H9 (cell line): ENCODE data around the gene DLG2. TPM values are rescaled to one million over a fixed set of nuclear protein-coding genes. Genes with fewer than 3 reads are reported as not detected.
A peak's percentile ranks its signal among the peaks of the same experiment; 100 is the strongest.

Source experiments
- DNase-seq: peaks from one replicate; pipeline ENCODE4 v3.0.0-alpha.2; 2017
- H2AFZ ChIP-seq: one replicate; pipeline ENCODE4 v1.6.1; 2013; ENCODE audit warnings: mild to moderate bottlenecking, low read length, control low read depth, moderate library complexity
- H2AK5ac ChIP-seq: 2 replicates; pipeline ENCODE4 v1.6.1; 2013; ENCODE audit warnings: low read length, control low read depth, mixed read lengths; ENCODE audit not compliant: insufficient read length
- H2BK120ac ChIP-seq: one replicate; pipeline ENCODE4 v1.6.1; 2013; ENCODE audit warnings: low read depth, mild to moderate bottlenecking, low read length, control low read depth, inconsistent platforms; ENCODE audit not compliant: poor library complexity, severe bottlenecking
- H2BK12ac ChIP-seq: 2 replicates; pipeline ENCODE4 v1.6.1; 2013; ENCODE audit warnings: low read length, control low read depth, mixed read lengths, low read depth; ENCODE audit not compliant: insufficient read length
- H2BK15ac ChIP-seq: 2 replicates; pipeline ENCODE4 v1.6.1; 2013; ENCODE audit warnings: low read depth, low read length, control low read depth
- H2BK20ac ChIP-seq: one replicate; pipeline ENCODE4 v1.6.1; 2013; ENCODE audit warnings: low read depth, mild to moderate bottlenecking, low read length, control low read depth, inconsistent platforms; ENCODE audit not compliant: poor library complexity, severe bottlenecking
- H2BK5ac ChIP-seq: 2 replicates; pipeline ENCODE4 v1.6.1; 2013; ENCODE audit warnings: low read length, control low read depth, mixed read lengths; ENCODE audit not compliant: insufficient read length
- H3K14ac ChIP-seq: 2 replicates; pipeline ENCODE4 v1.6.1; 2013; ENCODE audit warnings: low read length, control low read depth; ENCODE audit not compliant: insufficient read depth
- H3K18ac ChIP-seq: 2 replicates; pipeline ENCODE4 v1.6.1; 2013; ENCODE audit warnings: low read depth, mild to moderate bottlenecking, mixed read lengths, low read length, control low read depth; ENCODE audit not compliant: insufficient read length
- H3K23ac ChIP-seq: 2 replicates; pipeline ENCODE4 v1.6.1; 2013; ENCODE audit warnings: low read length, control low read depth, mixed read lengths, low read depth; ENCODE audit not compliant: insufficient read length
- H3K23me2 ChIP-seq: 2 replicates; pipeline ENCODE4 v1.6.1; 2013; ENCODE audit warnings: low read depth, mild to moderate bottlenecking, mixed read lengths, low read length, control low read depth; ENCODE audit not compliant: insufficient read length, poor library complexity, severe bottlenecking
- H3K27ac ChIP-seq: 2 replicates; pipeline ENCODE4 v1.5.1; 2013; ENCODE audit warnings: low read length, control low read depth, mixed read lengths, low read depth; ENCODE audit not compliant: insufficient read length
- H3K27me3 ChIP-seq: 2 replicates; pipeline ENCODE4 v1.6.1; 2013; ENCODE audit warnings: low read length, control low read depth, inconsistent platforms; ENCODE audit not compliant: insufficient read depth
- H3K4ac ChIP-seq: 2 replicates; pipeline ENCODE4 v1.6.1; 2013; ENCODE audit warnings: low read depth, mild to moderate bottlenecking, control low read depth, inconsistent platforms, low read length, moderate library complexity
- H3K4me1 ChIP-seq: 2 replicates; pipeline ENCODE4 v1.6.1; 2013; ENCODE audit warnings: low read length, control low read depth, inconsistent platforms; ENCODE audit not compliant: insufficient read depth
- H3K4me2 ChIP-seq: 2 replicates; pipeline ENCODE4 v1.6.1; 2013; ENCODE audit warnings: low read length, control low read depth, mixed read lengths; ENCODE audit not compliant: insufficient read length, insufficient read depth
- H3K56ac ChIP-seq: 2 replicates; pipeline ENCODE4 v1.6.1; 2013; ENCODE audit warnings: low read depth, mild to moderate bottlenecking, mixed read lengths, low read length, control low read depth; ENCODE audit not compliant: insufficient read length
- H3K79me1 ChIP-seq: 2 replicates; pipeline ENCODE4 v1.6.1; 2013; ENCODE audit warnings: low read depth, mild to moderate bottlenecking, moderate library complexity, low read length, control low read depth, inconsistent platforms; ENCODE audit not compliant: insufficient read depth, poor library complexity, severe bottlenecking
- H3K79me2 ChIP-seq: 2 replicates; pipeline ENCODE4 v1.6.1; 2013; ENCODE audit warnings: low read length, control low read depth, inconsistent platforms; ENCODE audit not compliant: insufficient read depth
- H3K9ac ChIP-seq: 2 replicates; pipeline ENCODE4 v1.6.1; 2013; ENCODE audit warnings: low read length, control low read depth, mixed read lengths; ENCODE audit not compliant: insufficient read length; ENCODE audit errors: extremely low read depth
- H3K9me3 ChIP-seq: one replicate; pipeline ENCODE4 v1.6.1; 2013; ENCODE audit warnings: low read depth, low read length, inconsistent platforms; ENCODE audit not compliant: control insufficient read depth
- H3T11ph ChIP-seq: one replicate; pipeline ENCODE4 v1.6.1; 2013; ENCODE audit warnings: mild to moderate bottlenecking, low read length, control low read depth, inconsistent platforms
- H4K20me1 ChIP-seq: one replicate; pipeline ENCODE4 v1.6.1; 2013; ENCODE audit not compliant: control insufficient read depth, insufficient read length, insufficient read depth
- H4K5ac ChIP-seq: 2 replicates; pipeline ENCODE4 v1.6.1; 2013; ENCODE audit warnings: low read depth, mild to moderate bottlenecking, mixed read lengths, low read length, control low read depth; ENCODE audit not compliant: insufficient read length
- H4K8ac ChIP-seq: replicated peaks from 2 replicates; pipeline ENCODE4 v1.6.1; 2013; ENCODE audit warnings: low read length, control low read depth, mixed read lengths, low read depth; ENCODE audit not compliant: insufficient read length
- H4K91ac ChIP-seq: 2 replicates; pipeline ENCODE4 v1.6.1; 2013; ENCODE audit warnings: low read depth, mild to moderate bottlenecking, moderate library complexity, mixed read lengths, low read length, control low read depth; ENCODE audit not compliant: insufficient read length
- H3K27ac Mint-ChIP-seq, 3 experiments: 2 replicates in 2 of 3; 3 replicates in 1 of 3; pipeline ENCODE4 v1.8.0; 2020 to 2021; ENCODE audit warnings: mixed read lengths in 3 of 3, mild to moderate bottlenecking in 1 of 3, moderate library complexity in 1 of 3
- H3K27me3 Mint-ChIP-seq: 2 replicates; pipeline ENCODE4 v1.8.0; 2021; ENCODE audit warnings: low read depth, mild to moderate bottlenecking, moderate library complexity, mixed read lengths
- H3K36me3 Mint-ChIP-seq, 3 experiments: 2 replicates in 2 of 3; 3 replicates in 1 of 3; pipeline ENCODE4 v1.8.0; 2020 to 2021; ENCODE audit warnings: low read depth in 3 of 3, mixed read lengths in 3 of 3; ENCODE audit not compliant: insufficient read depth in 1 of 3
- H3K4me1 Mint-ChIP-seq, 2 experiments: 2 replicates each; pipeline ENCODE4 v1.8.0; 2020; ENCODE audit warnings: mixed read lengths in 2 of 2
- H3K4me3 Mint-ChIP-seq, 2 experiments: 2 replicates in 1 of 2; 3 replicates in 1 of 2; pipeline ENCODE4 v1.8.0; 2020 to 2021; ENCODE audit warnings: mild to moderate bottlenecking in 2 of 2, mixed read lengths in 2 of 2, moderate library complexity in 1 of 2
- H3K9me3 Mint-ChIP-seq, 2 experiments: 2 replicates in 1 of 2; 3 replicates in 1 of 2; pipeline ENCODE4 v1.8.0; 2020; ENCODE audit warnings: mild to moderate bottlenecking in 2 of 2, mixed read lengths in 2 of 2, moderate library complexity in 1 of 2
- WGBS: extraction: QIAGEN DNeasy Blood & Tissue Kit; methylation state at CpG from one replicate; pipeline ENCODE4 v1.1.7; 2013; ENCODE audit warnings: missing lambda C conversion rate, low lambda C conversion rate, mixed read lengths; ENCODE audit not compliant: insufficient read length; ENCODE audit errors: extremely low coverage; 5-methylcytosine and 5-hydroxymethylcytosine counted together
- total RNA-seq: library from RNA; stranded (reverse); gene quantifications from 2 replicates; pipeline ENCODE4 v1.2.1, GENCODE V29; 2021
- TF ChIP-seq, protein P1 (sequence below): fragments of 200-600 bp; sonication (generic); conservative IDR thresholded peaks from 3 replicates; pipeline ENCODE4 v1.8.0; 2021; ENCODE audit warnings: antibody characterized with exemption, mild to moderate bottlenecking

DLG2 gene
- total RNA-seq, 1 experiment from 2014 or later, result 8.0 TPM

- no CpG with 5 or more reads among the region's 2 CpGs for WGBS
- Histone ChIP-seq H4K91ac (no peak overlapping the region), H3K4ac (no peak overlapping the region), H3K9ac (no peak overlapping the region), H4K8ac (no peak overlapping the region), H3K56ac (no peak overlapping the region), H2BK120ac (no peak overlapping the region), H3K79me1 (no peaks in the 10 kb centered on the region), H3K79me2 (no peaks in the 10 kb centered on the region), H3T11ph (no peak overlapping the region), H2BK5ac (no peak overlapping the region), H3K18ac (no peak overlapping the region), H2AFZ (no peak overlapping the region), H3K23me2 (no peaks in the 10 kb centered on the region), H3K4me1 (peaks cover 4% of the 10 kb centered on the region; the same call in 1 of the 2 replicates), H2BK15ac (no peak overlapping the region), H2BK20ac (no peak overlapping the region), H3K9me3 (no peaks in the 10 kb centered on the region), H3K4me2 (no peak overlapping the region), H3K14ac (no peak overlapping the region), H4K5ac (no peak overlapping the region), H4K20me1 (no peaks in the 10 kb centered on the region), H3K27ac (no peak overlapping the region), H2BK12ac (no peak overlapping the region), H3K23ac (no peak overlapping the region), H3K27me3 (no peaks in the 10 kb centered on the region), H2AK5ac (no peak overlapping the region)
- Mint-ChIP-seq H3K4me3 (no peak overlapping the region), H3K27me3 (no peaks in the 10 kb centered on the region; the same call in 1 of the 2 replicates), H3K27ac (no peak overlapping the region), H3K36me3 (no peaks in the 10 kb centered on the region), H3K9me3 (no peaks in the 10 kb centered on the region), H3K4me1 (peaks cover 6 to 8% of the 10 kb centered on the region in 2 experiments)
- TF ChIP-seq, protein P1, sequence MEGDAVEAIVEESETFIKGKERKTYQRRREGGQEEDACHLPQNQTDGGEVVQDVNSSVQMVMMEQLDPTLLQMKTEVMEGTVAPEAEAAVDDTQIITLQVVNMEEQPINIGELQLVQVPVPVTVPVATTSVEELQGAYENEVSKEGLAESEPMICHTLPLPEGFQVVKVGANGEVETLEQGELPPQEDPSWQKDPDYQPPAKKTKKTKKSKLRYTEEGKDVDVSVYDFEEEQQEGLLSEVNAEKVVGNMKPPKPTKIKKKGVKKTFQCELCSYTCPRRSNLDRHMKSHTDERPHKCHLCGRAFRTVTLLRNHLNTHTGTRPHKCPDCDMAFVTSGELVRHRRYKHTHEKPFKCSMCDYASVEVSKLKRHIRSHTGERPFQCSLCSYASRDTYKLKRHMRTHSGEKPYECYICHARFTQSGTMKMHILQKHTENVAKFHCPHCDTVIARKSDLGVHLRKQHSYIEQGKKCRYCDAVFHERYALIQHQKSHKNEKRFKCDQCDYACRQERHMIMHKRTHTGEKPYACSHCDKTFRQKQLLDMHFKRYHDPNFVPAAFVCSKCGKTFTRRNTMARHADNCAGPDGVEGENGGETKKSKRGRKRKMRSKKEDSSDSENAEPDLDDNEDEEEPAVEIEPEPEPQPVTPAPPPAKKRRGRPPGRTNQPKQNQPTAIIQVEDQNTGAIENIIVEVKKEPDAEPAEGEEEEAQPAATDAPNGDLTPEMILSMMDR, result peak; percentile 49
- no peak for DNase-seq
These were observed 1480.3 kb downstream of the DLG2 start for GRCh38 chr11:84146826-84147225.
